GM19438 (cell line): Measurements from ENCODE around the gene LAMA4.

ENCODE experiments used
- ATAC-seq: cut with Tn5 transposase; IDR thresholded peaks from one replicate; pipeline ENCODE4 v1.9.1; 2021; ENCODE audit warnings: low read depth; ENCODE audit not compliant: unreplicated experiment

LAMA4 gene

DNA sequence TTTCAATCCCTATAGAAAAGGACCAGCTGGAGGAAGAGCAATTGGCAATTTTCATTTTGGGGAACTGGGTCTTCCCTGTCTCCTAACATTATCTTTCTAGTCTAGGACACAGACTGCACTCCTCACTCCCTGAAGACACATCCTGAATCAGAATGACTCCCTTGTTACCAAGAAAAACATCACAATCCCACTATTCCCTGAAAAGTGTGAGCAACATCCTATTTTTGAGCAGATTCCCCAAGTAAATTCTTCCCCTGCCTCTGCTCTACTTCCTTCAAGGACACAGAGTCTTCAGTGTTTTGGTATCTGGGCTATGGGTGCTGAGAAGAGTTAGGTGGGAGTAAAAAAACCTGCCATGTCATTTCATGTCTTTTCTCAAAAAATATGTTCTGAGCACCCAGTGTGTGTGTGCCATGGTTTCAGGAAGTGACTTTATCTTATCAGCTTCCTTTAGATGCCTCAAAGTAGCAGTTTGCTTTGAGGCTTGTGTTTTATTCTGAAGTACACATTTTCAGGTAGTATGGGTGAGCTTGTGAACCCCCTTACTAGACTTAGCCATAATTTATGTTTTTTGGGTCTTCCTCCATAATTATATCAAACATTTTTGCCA lies 12.4 kb downstream of the LAMA4 start:
- no peak for ATAC-seq

DNA sequence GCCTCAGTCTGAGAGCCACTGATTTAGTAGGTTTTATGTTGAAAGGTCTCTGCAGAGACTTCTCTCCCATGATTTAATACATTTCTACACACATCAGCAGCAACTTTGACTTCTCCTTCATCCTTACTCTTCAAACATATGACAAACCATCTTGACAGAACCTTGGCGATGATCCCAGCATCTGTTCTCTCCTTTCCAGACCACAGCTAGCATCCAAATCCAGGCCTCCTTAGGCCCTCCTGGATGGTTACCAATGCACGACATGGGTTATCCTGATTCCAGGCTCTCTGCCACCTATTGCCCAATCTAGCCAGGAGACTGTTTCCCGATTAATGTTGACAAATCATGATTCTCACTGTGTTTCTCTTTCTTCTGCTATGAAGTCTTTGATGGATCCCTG lies 16.8 kb downstream of the LAMA4 start:
- no peak for ATAC-seq

DNA sequence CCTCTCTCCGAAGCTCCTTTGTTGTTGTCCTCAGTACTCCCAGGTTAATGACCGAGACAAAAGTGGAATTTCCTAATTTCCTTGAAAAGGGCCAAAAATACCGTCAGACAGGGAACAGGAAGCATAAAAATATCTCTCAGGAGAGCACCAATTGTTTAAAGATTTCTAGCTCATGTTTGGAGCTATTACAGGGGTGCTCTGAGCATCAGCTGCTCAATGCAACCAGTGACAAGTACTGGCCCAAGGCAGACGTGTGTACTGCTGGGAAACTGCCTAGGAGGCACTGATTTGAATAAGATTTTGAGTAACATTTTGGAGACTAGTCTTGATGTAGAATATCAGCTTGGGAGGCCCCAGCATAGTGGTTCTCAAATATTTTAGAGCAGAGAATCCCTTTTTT lies 17.3 kb downstream of the LAMA4 start:
- ATAC-seq: no peak

DNA sequence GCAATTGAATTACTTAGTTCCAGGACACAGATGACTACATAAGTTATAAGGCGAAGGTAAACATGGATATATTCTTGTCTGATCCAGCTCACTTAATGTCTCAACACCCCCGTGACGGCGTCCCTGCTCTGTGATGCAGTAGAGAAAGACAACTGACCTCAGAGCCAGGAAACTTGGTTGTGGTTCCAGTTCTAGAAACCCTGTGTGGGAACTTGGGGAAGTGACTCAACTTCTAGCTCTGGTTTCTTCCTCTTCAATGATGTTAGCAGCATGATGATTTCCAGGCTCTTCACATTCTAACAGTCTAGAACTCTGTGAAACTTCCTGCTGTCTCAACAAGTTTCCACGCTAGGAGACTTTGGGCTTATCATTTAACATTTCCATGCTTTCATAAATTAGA lies 18.4 kb downstream of the LAMA4 start:
- no peak for ATAC-seq

DNA sequence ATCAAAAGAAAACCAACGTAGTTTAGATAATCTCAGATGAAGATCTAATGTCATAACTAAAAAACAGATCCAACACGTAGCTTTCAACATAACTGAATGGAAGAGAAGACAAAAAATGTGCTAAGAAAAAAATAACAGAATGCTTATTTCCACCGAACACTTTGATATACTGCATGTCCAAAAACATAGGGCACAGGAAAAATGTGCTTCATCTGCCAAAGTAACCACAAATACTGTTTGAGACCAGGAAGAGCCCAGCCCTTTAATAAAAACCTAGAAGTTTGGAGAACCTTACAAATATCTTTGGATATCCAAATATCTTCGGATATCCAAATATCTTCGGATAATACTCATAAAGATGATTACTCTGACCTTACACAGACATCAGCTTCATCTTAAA lies 19.8 kb downstream of the LAMA4 start:
- ATAC-seq: no peak

DNA sequence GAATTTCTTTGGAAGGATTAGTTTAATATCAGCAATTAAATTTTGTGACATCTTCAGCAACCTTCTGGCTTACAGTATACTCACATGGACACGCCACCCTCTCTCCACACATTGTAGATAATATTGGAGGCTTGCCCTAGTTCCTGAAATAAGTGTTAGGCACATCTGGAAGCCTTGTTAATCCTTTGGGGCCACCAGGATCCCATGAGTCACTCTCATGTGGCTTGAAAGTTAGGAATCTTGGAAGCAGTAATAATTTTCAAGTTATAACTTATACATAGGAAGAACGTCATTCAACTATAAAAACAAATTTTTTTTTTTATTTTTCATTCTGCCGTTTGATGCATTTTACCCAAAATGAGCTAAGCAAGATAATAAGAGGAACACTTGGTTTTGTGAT lies 20.5 kb downstream of the LAMA4 start:
- ATAC-seq: no peak

DNA sequence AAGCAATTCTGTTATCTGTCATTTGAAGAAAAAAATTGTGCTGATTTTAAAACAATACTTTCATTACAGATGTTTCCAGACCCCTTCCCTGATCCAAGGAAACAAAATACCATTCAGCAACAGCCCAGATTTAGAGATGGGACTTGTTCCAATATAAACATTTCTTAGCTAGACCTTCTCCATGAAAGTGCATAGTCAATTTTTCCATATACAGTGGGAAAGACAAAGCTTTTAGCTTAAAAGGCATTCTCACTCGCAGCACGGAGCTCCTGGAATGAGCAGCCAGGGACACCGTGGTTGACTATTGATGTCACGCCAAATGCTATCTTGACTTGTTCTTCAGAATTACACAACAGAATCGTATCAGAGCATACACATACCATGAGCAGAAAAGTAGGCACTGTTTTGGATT lies 21.5 kb downstream of the LAMA4 start:
- no peak for ATAC-seq

DNA sequence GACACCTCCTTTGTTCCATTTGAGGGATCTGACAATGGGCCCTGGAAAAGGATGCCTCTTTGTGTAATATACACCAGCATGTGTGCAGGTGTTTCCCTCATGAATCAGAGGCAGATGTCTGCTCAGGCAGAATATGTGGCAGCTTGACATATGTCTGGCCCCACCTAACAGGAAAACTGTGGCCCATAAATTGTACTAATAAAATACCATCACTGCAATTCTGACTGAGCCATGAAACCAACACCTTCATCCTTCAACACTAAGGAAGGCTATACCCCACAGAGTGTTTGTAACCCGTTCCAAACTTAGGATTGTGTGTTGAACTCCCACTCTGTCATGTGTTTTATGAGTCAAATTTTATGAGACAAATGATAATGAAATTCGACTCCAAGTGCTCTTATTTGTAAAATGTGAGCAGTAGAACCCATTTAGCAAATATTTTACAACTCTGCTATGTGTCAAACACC lies 22.7 kb downstream of the LAMA4 start:
- no peak for ATAC-seq

DNA sequence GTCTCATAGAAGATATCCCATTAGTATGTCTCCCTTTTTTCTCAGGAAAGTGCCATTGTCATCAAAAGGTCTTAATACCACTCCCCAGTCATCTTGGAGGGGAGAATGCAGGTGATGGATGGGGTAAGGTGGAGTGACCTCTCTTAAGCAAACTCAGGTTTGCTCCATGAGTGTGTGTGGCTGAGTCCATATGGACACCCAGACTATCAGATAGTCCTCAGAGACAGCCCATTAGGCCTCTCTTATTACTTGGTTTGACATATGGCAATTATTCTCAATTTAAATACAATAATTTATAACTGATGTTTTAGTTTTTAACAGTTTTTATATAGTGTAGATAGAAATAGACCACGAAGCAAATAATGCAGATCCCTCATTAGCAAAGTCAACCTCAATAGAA lies 23.2 kb downstream of the LAMA4 start:
- no peak for ATAC-seq

DNA sequence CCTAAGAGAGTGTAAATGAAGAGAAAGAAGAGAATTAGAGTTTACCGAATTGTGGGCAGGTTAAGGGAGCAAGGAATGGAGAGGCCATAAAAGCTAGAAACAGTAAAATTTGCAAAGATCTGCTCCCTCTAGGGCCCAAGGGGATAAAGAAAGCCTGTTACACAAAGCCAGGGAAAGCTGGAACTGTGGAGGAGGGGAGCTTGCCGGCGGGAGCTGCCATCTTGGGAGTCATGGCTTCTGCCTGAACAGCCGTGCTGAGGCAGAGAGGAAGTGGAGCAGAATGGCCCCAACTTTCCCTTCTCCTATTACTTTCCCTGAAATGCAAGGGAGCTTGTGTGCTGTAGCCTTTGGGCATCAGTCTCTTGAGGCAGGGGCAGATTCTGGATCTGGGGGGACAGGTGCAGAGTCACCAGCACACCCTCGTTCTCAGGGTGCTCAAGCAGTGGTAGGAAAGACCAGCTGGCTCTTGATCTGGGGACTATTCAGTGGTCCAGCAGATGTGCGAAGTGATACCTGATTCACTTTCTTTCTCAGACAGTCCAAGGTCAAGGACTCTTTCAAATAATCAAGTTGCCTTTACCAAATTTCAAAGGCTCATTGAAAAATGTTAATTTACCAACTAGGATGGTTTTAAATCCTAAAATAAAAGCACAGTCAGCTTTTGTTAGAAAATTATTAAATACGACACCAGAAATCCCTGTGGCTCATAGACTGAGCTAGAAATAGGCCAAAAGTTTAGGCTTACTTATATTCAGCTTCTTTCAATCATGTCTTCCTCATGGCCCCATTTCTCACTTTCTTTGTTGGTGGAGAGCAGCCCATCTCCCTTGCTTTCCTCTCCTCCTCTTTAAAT lies 25.7 kb downstream of the LAMA4 start:
- ATAC-seq: no peak

DNA sequence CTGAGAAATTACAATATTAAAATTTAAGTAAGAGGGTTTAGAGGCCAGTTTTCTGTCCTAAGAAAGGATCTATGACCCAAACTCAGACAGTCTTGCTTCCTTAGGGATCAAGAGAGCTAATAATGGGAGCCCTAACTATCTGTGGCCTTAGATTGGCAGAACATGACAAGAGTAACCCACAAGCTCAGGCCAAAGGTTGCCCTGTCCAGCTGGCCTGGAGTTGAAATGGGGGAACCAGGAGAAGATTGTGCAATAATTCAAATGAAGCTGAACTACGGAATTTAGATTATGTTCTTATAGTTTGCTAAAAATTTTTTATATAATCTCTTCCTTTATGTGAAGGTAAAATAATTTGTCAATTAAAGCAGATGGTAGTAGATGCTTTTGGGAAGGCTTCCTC lies 26.4 kb downstream of the LAMA4 start:
- no peak for ATAC-seq

DNA sequence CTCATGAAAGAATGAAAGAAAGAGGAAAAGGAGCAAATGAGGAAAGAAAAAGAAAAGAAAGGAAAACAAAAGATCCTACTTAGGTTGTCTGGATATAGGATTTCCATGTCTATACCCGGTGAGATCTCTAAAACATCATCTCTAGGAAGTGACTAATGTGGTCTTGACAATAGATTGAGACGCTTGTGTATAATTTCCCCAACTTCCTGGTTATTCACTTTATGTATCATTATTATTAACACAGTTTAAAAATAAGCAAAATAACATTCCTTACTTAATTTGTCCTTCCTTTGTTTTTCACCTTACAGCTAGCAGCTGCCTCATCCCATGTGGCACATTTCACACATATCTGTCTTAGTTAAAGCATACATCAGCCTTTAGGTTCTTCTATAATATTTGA lies 27.0 kb downstream of the LAMA4 start:
- ATAC-seq: no peak

DNA sequence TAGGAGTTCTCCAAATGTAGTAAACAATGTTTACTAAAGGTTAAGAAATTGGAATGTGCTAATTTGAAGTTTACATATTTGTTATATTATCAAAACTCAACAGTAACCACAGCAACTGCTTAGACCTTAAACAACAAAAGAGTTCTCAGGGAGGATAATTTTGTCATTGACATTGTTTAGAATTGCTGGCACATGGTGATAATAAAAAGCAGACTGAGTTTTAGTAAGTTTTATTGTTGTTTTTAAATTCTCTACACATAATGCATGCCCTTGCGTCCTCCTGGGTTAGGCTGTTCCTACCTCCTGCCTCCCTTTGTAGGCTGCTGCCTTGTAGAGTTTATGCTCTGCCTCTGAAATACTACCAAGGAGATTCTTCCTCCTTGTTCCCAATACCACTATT lies 28.7 kb downstream of the LAMA4 start:
- no peak for ATAC-seq

DNA sequence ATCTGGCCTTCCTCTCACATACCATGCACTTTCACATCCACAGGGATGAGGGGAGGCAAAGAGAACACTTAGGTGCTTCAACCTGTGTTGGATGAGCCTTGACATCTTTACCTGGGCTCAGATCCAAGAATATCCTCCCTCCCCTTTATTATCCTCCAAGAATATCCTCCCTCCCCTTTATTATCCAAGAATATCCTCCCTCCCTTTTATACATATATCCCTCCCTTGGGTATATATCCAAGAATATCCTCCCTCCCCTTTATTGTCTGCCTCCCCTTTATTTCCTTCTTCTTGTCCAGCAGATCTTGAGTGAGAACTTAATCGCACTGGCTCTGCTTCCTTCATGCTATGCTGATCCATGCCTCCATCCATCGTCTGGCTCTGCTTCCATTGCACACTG lies 30.3 kb downstream of the LAMA4 start:
- ATAC-seq: no peak

DNA sequence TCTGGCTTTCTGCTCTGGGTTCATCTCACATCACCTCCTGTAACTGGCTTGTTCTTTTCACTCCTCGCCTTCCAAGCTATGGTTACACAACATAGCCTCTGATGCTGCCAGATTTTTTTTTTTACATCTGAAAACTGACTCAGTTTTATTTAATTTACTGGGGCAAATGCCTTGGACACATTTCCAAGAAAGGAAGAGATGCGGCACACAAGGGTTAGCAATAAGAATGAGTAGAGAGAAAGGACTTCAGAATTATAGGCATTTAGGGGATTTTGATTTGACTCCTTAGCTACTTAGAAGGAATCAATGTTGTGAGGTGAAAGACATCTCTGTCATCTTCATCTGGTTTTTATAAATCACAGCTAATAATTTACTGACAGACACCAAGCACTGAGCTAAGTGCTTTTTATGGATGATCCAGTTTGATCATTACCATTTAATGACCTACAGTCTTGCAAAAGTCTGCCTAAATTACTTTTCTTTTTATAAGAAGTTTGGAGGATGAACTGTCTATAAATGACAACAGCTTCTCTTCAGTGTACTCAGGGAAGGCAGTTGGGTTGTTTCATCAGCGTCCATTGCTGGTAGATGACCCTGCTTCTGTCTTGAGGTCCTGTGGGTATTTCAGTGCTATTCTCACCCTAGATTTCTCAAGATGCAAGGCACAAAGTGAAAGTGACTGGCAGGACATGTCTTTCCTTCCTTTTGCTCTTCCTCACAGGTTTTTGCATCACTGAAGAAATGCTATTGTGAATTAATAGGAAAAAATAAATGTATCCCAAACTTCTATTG lies 31.1 kb downstream of the LAMA4 start:
- no peak for ATAC-seq

DNA sequence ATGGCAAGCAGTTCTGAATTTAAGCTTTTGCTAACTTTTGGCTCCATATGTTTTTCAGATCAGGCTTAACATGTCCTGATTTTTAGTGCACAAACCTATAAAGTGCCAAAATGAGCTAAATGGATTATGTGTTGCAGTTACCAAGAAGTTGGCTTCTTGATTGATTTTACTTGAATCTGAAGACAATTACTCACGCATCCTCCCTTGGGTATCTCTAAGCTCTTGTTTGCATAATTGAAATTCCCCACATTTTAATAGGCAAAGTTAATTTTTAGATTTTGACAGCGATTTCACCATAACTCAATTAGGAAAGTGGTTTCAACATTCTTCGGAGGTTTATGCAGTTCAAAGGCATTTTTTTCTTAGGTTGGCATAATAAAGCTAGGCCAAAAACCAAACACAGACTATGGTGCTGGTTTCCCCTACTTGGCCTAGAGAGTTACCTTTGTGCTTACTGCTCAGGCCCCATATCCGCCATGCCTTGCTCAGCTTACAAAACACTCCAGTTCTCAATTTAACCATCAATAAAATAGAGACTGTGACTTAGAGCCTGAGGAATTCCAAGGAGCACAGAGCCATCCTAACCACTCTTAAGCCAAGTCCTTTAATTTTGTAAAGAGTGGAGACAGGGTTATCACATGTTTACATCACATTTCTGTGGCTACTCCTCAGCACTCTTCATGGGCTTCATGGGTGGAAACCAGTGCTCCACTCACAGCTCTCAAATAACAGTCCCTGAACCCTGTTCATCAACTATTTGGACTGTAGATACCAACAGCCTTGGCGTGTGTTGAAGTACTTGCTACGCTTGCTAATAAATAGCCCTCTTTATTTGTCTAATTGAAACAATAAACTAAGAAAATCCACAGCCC lies 32.1 kb downstream of the LAMA4 start:
- no peak for ATAC-seq

DNA sequence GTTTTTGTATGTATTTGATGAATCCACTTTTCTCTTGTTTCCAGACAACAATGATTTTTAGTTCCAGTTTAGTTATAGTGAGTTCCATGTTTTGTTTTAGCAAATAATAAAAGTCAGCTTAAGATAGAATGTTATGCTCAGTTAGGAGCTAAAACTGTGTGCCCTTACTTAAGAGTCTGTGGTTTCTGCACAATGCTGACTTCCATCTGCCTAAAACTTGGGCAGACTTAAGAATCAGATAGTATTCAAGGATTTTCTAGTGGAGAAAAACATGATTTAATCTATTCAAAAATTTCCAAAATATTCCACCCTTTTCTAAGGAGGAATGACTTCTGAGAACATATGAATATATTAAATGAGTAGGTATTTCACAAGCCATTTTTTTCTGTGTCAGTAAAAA lies 32.8 kb downstream of the LAMA4 start:
- ATAC-seq: no peak

DNA sequence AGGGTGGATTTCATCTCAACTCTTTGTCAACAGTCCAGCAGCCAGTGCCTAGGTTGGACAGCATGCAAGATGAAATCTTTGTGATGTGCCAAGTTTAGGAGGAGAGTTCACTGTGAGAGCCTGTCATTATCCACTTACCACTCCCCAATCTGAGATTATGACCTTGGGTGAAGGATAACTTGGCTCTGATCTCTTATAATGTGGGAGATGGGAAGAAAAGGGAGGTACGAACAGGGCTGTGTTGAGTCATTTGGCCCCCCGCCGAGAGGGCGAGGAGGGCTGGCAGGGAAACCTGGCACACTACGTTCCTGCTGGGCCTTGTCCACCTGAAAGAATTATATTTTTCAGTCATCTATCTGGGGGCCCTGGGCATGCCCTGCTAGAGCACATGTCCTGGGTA lies 35.8 kb downstream of the LAMA4 start:
- ATAC-seq: no peak

DNA sequence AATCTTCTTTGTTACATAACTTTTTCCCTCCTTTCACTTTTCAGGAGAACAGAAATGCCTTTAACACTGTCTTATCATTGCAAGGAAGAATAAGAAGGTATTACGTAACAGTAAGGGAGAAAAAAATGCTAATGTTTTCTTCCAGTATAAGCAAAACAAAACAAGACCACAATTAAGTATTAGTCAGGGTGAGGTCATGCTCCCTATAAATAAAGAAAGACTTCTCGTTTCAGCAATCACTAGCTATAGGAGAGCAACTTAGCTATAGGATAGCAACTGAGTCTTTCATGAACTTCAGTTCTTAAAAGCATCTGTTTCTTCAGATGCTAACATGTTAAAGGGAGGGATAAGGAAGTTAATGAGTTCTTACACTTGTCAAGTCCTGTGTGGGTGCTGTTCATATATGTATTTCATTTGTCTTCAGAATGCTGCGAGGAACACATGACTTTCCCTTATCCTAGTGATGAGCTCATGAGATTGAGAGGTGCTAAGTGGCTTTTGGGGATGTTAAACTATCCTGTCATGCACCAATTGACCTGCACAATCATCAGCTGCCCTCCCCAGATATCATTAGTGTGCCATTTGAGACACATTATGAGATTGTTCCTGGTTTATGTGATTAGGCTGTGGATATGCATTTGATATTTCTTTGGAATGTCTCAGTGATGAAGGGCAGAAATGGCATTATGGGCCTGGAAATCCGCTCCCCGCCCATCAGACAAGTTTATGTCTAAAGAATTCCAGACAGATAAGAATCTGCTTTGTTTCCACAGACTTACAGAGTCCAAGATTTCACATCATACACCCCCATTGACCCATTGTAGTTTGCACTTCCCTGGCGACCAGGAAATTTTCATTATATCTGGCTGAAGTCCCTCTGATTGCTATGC lies 37.5 kb downstream of the LAMA4 start:
- no peak for ATAC-seq
